GM19099 (cell line): ENCODE measurements around the gene MAD1L1.

Experiments
- POLR2A ChIP-seq: IDR thresholded peaks from 3 replicates; pipeline ENCODE4 v1.6.1; 2011; ENCODE audit warnings: low read depth; ENCODE audit not compliant: insufficient read length; ENCODE audit errors: extremely low read depth

MAD1L1 gene

DNA sequence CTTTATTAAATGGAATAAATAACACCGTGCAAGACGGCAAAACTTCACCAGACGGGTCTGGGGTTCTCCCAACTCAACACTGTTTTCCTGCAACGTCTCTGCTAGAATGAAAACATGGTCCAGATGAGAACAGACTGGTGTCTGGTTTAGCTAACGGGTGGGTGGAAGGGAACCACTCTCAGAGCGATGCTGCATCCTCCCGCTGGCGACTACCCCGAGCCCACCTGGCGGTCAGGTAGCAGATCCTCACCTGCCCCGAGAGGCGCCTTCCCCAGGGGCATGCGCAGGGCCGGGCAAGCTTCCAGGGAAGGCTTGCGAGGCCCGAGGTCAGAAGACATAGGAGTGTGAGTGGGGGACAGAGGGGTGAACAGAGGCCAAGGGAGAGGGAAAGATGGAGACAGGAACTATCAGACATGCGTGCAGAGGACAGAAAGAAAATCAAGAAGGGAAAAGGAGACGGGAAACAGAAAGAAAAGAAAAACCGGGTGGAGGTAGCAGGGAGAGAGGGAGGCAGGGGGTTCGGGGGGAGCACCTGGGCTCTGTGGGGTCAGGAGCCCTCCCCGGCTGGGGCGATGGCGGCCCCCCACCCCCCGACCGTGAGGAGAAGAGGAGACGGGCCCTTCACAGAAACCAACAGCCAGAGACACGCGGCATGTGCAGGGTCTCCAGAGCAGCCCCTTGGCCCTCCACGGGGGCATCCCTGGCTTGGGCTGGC is 222.0 kb downstream of the MAD1L1 start:
- TF ChIP-seq POLR2A, result no peak

DNA sequence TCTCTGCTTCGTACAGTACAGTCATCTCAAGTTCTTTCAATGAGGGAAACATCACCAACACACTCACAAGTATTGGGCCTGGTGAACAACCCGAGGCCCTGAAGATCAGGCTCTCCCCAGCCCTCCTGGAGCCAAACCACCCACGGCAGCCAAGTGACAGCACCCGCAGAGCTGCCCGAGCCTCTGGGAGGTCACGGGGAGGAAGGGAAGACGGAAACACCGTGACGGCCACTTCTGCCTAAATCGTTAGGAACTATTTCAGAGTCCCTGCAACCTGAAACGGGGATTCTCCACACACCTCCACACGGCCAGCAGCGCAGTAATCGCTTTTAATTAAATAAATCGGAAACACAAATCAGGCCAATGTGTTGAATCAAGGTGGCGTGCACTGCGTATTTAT is 222.6 kb downstream of the MAD1L1 start:
- no peak for TF ChIP-seq POLR2A

DNA sequence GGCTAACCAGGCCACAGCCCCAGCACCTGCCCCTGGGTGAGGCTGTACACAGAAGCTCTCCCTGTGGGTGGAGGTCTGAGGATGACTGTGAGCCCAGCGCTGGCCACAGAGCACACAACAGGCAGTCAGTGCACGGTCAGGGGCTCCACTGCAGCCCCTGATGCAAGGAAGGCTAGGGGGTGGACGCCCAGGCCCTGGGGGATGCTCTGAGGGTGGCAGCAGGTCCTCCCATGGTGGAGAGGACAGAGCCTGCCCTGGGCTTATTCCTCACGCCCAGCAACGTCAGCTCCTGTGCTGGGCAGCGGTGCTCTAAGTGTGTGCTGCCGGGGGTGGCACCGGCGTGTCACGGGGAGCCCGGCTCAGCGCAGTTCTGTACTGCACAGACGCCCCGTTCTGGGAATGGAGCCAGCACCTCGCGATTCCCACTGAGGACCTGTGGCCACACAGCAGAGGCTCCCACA is 223.2 kb downstream of the MAD1L1 start:
- no peak for TF ChIP-seq POLR2A

DNA sequence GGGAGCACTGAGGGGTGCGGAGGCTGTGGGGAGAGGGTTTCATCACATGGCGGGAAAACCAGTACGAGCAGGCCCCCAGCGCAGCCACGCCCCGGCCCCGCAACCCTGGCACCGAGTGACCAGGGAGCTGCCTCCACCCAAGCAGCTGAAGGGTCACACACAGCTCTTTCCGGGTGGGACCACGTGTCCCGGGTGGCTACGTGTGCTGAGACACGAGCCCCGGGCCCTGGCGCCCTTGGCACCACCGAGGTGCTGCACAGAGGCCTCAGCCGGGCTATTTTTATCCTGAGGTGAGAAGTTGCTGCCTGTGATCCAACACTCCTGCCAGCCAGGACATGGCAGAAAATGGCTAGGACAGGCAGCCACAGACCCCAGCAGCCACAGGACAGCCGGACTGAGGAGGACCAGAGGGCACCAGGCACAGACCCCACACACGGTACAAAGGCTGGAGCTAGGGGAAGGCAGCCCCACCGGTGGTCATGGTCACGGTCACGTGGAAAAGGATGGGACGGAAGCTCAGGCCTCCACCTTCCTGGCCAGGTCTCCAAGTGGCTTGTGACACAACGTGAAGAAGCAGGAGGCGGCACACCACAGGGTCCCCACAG is 223.7 kb downstream of the MAD1L1 start:
- no peak for TF ChIP-seq POLR2A

DNA sequence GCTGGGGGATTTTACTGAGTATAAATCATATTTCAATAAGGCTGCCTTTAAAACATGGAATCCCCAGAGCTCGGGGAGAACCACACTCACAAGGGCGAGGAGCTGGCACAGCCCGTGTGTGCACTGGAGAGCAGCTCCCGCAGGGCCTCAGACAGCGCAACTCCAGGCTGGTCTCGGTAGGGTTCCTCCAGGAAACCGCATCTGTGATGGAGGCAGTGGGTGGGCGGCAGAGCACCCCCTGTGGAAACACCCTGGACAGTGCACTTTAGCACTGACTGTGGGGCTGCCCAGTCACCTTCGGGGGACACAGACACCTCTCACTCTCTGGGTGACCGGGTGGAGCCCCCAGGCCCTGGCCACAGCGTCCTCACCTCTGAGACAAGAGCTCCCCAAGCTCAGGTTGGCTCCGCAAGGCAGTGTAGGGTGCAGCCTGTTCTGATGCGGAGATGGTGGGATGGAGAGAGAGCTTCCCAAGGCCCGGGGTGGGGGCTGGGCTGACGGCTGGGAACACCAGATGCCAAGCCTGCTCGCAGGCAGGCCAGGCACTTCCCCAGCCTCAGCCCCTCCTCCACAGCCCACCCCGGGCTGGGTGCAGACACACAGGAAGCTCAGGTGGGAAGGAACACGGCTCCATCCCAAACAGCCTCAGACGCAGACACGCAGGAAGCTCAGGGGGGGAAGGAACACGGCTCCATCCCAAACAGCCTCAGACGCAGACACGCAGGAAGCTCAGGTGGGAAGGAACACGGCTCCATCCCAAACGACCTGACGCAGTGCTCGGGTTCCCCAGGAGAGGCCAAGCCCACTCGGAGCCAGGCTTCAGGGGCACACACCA is 224.4 kb downstream of the MAD1L1 start:
- TF ChIP-seq POLR2A, result no peak

DNA sequence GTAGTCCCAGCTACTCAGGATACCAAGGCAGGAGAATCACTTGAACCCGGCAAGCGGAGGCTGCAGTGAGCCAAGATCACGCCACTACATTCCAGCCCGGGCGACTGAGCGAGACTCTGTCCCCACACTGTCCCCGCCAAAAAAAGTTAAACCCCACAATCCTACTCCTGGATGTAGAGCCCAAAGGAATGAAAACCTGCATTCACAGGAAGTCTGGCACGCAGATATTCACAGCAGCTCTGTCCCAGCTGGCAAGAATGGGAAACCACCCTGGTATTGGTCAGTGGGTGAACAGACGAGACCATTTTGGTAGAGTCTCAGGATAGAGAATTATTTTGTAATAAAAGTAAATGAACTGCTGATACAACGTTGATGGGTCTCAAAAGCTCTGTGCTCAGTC is 225.2 kb downstream of the MAD1L1 start:
- TF ChIP-seq POLR2A, result no peak

DNA sequence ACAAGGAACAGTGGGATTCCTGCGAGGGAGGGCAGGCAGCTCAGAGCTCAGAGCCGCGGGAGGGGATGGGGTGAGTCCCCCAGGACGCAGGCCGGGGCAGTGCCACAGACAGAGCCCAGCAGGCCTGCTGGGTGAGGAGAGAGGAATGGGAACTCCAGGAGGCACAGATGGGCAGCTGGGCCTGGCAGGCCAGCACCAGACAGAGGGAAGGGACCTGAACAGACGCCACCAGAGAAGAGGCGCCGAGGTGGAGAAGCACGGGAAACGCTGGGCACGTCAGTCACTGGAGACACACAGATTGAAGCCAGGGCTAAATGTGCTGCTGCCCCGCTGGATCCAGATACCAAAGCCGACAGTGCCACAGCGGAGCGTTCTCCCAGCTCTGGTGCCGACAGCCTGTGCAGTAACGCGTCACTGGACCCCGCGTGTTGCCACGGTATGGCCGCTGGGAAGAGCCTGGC is 225.8 kb downstream of the MAD1L1 start:
- no peak for TF ChIP-seq POLR2A

DNA sequence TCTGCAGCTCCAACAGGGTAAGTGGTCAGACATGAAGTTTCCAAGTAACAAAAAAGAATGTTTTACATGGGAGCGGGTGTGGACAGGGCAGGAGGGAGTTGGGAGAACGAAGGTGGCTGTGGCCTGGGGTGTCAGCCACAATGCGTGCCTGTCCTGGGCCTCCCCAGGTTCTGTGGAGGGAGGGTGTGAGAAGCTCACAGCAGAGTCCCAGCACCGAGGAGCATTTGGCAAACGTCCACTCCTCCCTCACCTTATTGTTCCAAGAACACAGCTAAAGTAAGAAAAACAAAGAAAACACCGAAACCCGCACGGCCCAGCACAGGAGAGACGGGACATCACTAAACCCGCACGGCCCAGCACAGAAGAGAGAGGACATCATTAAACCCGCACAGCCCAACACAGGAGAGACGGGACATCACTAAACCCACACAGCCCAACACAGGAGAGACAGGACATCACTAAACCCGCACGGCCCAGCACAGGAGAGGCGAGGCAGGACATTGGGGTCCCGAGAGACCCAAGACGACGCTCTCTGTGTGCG is 226.4 kb downstream of the MAD1L1 start:
- TF ChIP-seq POLR2A, result no peak

DNA sequence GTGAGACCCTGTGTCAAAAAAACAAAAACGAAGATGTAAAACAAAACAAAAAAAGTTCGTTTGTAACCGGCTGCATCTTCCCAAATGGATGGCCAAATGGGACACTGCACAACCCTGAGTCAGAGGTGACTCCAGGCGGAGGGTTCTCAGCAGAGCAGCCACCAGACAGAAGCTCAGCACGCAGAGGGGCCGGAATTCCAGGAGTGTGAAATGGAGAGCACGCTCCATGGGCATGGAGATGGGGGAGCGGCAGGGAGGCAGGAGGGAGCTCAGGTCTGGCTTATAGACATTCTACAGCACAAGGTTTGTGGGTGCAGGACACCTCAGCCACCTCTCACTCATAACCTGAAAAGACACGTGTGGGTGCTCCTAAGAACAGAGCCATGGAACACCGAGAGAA is 227.0 kb downstream of the MAD1L1 start:
- no peak for TF ChIP-seq POLR2A

DNA sequence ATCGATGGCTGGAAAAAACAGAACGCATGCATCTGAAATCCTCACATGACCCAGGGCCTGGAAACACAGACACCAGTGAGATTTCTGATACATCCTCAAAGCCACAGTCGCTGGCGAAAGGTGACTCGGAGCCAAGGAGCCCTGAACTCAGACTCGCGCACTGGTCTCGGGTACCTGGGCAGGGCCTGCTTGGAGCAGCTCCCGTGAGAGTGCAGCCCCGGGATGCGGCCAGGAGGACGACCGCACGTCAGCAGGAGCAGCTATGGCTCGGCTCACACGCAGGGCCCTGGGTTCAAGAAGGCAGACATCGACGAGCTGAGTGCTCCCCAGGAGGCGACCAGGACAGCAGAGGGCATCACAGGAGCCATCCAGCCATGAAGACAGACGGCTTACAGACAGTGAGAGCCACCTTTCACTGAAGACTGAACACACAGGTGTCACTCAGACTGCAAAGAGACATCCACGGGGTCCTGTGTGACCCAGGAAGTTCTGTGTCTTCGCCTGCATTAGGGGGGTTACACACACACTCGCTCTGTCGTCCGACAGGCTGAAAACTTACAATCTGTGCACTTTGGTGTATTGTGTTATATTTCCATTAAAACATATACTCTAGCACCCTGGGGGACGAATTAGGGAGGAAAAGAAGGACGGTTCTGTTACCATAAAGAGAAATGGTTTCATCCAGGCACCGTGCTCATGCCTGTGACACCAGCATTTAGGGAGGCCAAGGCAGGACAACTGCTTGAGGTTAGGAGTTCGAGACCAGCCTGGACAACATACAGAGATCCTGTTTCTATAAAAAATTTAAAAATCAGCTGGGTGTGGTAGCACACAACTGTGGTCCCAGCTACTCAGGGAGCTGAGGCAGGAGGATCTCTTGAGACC is 227.7 kb downstream of the MAD1L1 start:
- TF ChIP-seq POLR2A, result no peak

DNA sequence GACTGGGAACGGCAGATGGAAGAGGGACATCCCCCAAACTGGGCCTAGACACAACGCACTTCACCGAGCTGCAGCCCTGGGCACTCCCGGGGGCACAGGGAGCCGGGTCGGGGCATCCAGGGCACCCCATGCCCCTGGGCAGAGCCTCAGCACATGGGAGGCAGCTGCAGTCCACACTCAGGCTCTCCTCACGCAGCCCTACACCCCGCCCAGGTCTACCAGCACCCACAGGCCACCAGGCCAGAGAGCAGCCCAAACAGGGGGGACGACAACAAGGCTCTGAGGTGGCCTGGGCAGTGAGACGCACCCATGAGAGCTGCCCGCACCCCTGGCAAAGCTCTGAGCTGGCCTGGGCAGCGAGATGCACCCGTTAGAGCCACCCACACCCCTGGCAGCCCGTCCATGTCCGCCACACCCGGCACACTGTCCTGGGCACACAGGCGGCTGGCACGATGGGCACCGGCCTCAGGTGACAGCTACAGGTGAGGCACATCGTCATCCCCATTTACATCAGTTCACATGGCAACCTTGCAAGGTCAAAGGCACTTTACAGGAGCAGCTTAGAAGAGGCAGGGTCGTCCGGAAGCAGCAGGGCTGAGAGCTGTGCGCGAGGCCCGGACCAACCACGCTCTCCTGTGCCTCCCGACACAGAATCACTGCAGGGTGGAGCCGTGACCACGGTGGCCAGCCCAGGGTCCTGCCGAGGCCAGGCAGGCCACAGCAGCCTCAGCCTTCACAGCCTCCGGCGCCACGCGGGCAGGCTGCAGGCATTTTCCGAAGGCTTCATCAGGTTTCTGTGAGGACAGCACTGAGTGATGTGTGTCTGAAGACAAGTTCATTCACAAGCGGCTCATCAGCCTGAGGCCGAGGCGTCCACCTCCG is 228.6 kb downstream of the MAD1L1 start:
- no peak for TF ChIP-seq POLR2A

DNA sequence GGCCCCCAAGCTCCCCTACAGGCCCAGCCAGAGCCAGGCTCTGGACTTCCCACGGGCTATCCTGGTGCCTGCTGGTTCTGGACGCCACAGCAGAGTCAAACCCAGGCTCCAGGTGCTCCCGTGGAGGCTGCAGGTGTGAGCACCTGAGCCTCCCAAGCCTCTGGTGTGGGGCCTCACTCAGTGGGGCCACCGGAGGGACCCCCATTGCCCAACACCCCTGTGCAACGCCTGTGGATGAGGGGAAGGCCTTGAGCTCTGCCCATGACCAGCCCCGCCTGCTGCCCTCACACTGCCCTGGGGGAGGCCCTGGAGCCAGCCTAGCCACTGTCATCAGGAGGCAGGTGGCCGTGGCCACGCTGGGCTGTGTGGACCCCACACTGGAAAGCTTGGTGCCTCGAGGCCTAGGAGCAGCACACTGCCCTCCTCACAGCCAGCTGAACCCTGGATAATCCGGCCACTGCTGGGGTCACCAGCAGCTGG is 229.3 kb downstream of the MAD1L1 start:
- no peak for TF ChIP-seq POLR2A
